ENCODE measurements around the gene KBTBD8.

The KBTBD8 gene

GRCh38 chr3:66956742-66957141 lies 41.4 kb upstream of the KBTBD8 start:
- no peak for DNase-seq
- in situ Hi-C loops (cut with HindIII; ENCODE audit: low pct_ligation_motif_present, low sequenced_read_pairs), result no loop called here
- H3K4me3 ChIP-seq (ENCODE audit: low read depth, low read length), result no peak overlapping the region
- TF ChIP-seq CTCF (IDR thresholded peaks at IDR 0.05; ENCODE audit: low read depth, low read length, missing control alignments), result no peak
- no peaks in the 10 kb centered on the region for H3K36me3 ChIP-seq (replicated peaks)
- no peak overlapping the region for H3K27ac ChIP-seq
- no peaks in the 10 kb centered on the region for H3K27me3 ChIP-seq (replicated peaks)

GRCh38 chr3:66957367-66957766 lies 40.7 kb upstream of the KBTBD8 start:
- Histone ChIP-seq H3K27me3 (replicated peaks) (no peaks in the 10 kb centered on the region), H3K4me3 (ENCODE audit: low read depth, low read length) (no peak overlapping the region), H3K36me3 (replicated peaks) (no peaks in the 10 kb centered on the region), H3K27ac (no peak overlapping the region)
- no peak for TF ChIP-seq CTCF (IDR thresholded peaks at IDR 0.05; ENCODE audit: low read depth, low read length, missing control alignments)
- no peak for DNase-seq
- in situ Hi-C loops (cut with HindIII; ENCODE audit: low pct_ligation_motif_present, low sequenced_read_pairs), result no loop called here

- H3K4me3 ChIP-seq (ENCODE audit: low read depth, low read length), result no peak overlapping the region
- in situ Hi-C loops (cut with HindIII; ENCODE audit: low pct_ligation_motif_present, low sequenced_read_pairs), result no loop called here
- no peak for TF ChIP-seq CTCF (IDR thresholded peaks at IDR 0.05; ENCODE audit: low read depth, low read length, missing control alignments)
- H3K36me3 ChIP-seq (replicated peaks), result no peaks in the 10 kb centered on the region
- no peaks in the 10 kb centered on the region for H3K27me3 ChIP-seq (replicated peaks)
- H3K27ac ChIP-seq, result no peak overlapping the region
- DNase-seq, result no peak
These were observed 40.0 kb upstream of the KBTBD8 start for GRCh38 chr3:66958067-66958466.

- in situ Hi-C loops (cut with HindIII; ENCODE audit: low pct_ligation_motif_present, low sequenced_read_pairs), result no loop called here
- TF ChIP-seq CTCF (IDR thresholded peaks at IDR 0.05; ENCODE audit: low read depth, low read length, missing control alignments), result no peak
- no peak for DNase-seq
- no peaks in the 10 kb centered on the region for H3K36me3 ChIP-seq (replicated peaks)
- H3K4me3 ChIP-seq (ENCODE audit: low read depth, low read length), result no peak overlapping the region
- no peak overlapping the region for H3K27ac ChIP-seq
- H3K27me3 ChIP-seq (replicated peaks), result peaks cover 2% of the 10 kb centered on the region
These were observed 35.4 kb upstream of the KBTBD8 start for GRCh38 chr3:66962664-66963063.

- in situ Hi-C loops (cut with HindIII; ENCODE audit: low pct_ligation_motif_present, low sequenced_read_pairs), result no loop called here
- Histone ChIP-seq H3K4me3 (ENCODE audit: low read depth, low read length) (no peak overlapping the region), H3K36me3 (replicated peaks) (no peaks in the 10 kb centered on the region), H3K27ac (no peak overlapping the region), H3K27me3 (replicated peaks) (peaks cover 2% of the 10 kb centered on the region)
- no peak for DNase-seq
- no peak for TF ChIP-seq CTCF (IDR thresholded peaks at IDR 0.05; ENCODE audit: low read depth, low read length, missing control alignments)
These were observed 26.9 kb upstream of the KBTBD8 start for GRCh38 chr3:66971245-66971644.

GRCh38 chr3:66971891-66972551 lies 26.1 kb upstream of the KBTBD8 start:
- Histone ChIP-seq H3K27me3 (replicated peaks) (peaks cover 2% of the 10 kb centered on the region), H3K27ac (no peak overlapping the region), H3K4me3 (ENCODE audit: low read depth, low read length) (peak overlapping the region; percentile 42), H3K36me3 (replicated peaks) (no peaks in the 10 kb centered on the region)
- in situ Hi-C loops (cut with HindIII; ENCODE audit: low pct_ligation_motif_present, low sequenced_read_pairs), result no loop called here
- peak; percentile 80 for DNase-seq
- peak; percentile 93 for TF ChIP-seq CTCF (IDR thresholded peaks at IDR 0.05; ENCODE audit: low read depth, low read length, missing control alignments)
